Right ventricle myocardium superior (tissue), 1 donor: Measurements from ENCODE around the gene FAM210A. TPM values are rescaled to one million over a fixed set of nuclear protein-coding genes. Genes with fewer than 3 reads are reported as not detected.
A peak's percentile ranks its signal among the peaks of the same experiment; 100 is the strongest.
"Not testable (repeated sequence)": the region's sequence is repeated elsewhere in the genome, so short reads cannot be mapped to it uniquely, and the experiment has no call there.

Experiments
- ATAC-seq: fragments of 200-7000 bp; cut with Tn5 transposase; one replicate; pipeline ENCODE4 v1.9.1; 2020; ENCODE audit warnings: mild to moderate bottlenecking; ENCODE audit not compliant: poor library complexity
- DNase-seq: peaks from one replicate; pipeline ENCODE4 v3.0.0-alpha.2; 2020
- intact Hi-C: fragments of 100-400 bp; cut with DNase I; formaldehyde crosslinking; loops from one replicate; pipeline ENCODE4 v1.11.2; 2022
- total RNA-seq: library from RNA; stranded (reverse); fragmentation: NEBNext Ultra II Directional; extraction: Animal tissue kit (Norgen Biotek cat#: 25700); gene quantifications from one replicate; pipeline ENCODE4 v1.2.1, GENCODE V29; 2021
- donor health status: DM: no; HTN: yes; CAD: no; lungs with severe emphysema.

The FAM210A gene
- total RNA-seq, 1 donor from 2014 or later, result 62.1 TPM

GRCh38 chr18:13712400-13713131, 13.8 kb downstream of the FAM210A start:
- intact Hi-C loops, result no loop called here
- no peak for DNase-seq
- peak; percentile 52 for ATAC-seq

DNA sequence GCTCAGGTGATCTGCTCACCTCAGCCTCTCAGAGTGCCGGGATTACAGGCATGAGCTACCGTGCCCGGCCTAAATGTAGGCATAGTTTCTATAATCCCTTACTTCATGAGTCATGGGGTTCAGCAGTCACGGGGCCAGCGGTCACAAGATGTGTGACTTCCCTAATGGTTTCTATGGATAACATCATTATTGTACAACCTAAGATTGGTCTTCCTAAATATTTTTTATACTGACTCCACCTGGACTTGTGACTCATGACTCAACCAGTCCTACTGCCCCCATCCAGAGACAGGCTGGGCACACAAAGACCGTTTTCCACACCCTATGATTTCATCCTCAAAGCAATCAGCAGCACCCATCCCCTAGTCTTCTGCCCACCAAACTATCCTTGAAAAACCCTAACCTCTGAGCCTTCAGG, 15.9 kb downstream of the FAM210A start:
- no peak for ATAC-seq
- DNase-seq, result no peak
- intact Hi-C loops, result no loop called here

DNA sequence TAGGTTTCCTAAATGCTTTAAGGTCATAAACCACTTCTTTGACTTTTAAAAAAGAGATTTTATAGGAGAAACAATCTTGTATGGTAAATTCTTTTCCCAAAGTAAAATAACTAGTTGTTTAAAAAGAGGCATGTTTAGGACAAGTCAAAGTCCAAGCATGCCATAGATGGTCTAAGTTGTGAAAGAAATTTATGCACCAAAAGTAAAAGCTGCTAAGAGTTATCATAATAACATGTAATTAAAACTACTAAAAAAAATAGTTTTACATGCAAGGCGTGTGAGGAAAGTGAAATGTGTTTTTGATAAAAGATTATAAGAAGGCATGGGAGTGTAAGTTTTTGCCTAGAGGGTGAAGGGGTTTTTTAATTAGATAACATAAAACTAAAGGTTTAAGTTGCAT, 22.5 kb downstream of the FAM210A start:
- intact Hi-C loops, result no loop called here
- DNase-seq (no peak), ATAC-seq (no peak)

DNA sequence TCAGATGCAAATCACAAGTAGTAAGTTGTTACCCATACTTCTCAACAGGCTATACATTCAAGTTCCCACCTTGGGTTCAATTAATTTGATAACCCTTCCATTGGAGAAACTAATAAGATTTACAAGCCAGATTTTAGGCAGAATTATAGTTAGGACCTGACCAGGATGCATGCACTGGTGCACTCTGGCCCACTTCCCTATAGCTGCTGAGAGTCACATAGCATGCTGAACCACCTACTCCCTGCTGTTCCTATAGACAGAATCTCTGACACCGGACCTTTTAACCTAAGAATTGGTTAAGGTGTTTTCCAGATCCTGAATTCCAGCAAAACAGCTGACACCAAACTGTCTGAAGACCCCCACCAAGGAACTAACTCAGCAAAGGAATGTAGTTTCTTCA, 26.2 kb downstream of the FAM210A start:
- ATAC-seq (no peak), DNase-seq (no peak)
- intact Hi-C loops, result no loop called here

DNA sequence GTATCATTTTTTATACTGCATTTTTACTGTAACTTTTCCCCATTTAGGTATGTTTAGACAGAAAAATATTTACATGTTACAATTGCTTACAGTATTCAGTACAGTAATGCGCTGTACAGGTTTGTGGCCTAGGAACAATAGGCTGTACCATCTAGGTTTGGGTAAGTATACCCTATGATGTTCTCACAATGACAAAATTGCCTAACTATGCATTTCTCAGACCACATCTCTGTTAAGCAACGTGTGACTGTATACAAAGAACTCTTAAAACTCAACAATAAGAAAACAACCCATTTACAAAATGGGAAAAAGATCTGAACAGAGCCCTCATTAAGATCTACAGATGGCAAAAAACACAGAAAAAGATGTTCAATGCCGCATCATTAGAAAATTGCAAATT, 29.4 kb downstream of the FAM210A start:
- DNase-seq, result no peak
- no peak for ATAC-seq
- intact Hi-C loops, result no loop called here

- intact Hi-C loops, ATAC-seq: not testable (repeated sequence)
These were observed 31.0 kb downstream of the FAM210A start for GRCh38 chr18:13695337-13695736.

DNA sequence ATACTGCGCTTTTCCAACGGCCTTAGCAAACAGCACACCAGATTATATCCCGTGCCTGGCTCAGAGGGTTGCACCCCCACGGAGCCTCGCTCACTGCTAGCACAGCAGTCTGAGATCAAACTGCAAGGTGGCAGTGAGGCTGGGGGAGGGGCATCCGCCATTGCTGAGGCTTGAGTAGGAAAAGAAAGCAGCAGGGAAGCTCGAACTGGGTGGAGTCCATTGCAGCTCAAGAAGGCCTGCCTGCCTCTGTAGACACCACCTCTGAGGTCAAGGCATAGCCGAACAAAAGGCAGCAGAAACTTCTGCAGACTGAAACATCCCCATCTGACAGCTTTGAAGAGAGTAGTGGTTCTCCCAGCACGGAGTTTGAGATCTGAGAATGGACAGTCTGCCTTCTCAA, 36.3 kb downstream of the FAM210A start:
- DNase-seq, ATAC-seq, intact Hi-C loops: not testable (repeated sequence)

More at GRCh38 chr18:13695337-13695736, 31.0 kb downstream of the FAM210A start:
- not testable (repeated sequence) for DNase-seq

DNA sequence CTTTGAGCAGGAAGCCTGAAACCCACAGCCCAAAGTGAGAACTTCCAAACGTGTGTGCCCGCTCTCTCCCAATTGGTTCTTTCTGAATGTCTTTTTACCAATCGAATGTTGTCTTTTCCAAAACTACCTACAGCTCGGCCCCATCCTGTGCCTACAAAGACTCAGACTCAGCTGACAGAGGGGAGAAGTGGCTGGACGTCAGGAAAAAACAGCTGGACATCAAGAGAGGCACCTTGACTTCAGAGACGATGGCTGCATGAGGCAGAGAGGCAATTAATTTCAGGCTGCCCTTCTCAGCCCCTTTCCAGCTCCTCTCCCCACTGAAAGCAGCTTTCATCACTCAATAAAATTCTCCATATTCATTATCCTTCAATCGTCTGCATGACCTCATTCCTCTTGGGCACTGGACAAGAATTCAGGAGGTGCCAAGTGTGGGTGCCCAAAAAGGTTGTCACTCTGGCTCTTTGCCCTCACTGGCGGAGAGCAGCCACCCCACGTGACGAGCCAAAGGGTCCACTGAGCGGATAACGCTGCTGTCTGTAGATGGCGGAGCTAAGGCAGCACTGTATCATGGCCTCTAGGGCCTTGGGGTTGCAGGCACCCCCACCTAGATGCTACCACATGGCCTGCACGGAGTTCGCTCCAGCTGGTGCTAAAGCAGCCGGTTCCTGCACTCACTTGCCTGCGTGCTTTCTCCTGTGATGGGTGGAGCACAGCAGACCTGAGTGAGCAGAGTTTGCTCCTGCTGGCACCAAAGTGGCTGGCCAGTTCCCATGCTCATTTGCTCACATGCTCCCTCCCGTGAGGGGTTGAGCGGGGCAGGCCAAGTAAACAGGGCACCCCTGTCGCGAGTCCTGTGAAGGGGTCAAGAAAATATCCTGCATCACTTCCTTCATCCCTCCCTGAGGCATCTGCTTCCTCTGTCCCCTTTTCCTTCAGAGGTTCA, 37.9 kb downstream of the FAM210A start:
- DNase-seq (peak; percentile 67), ATAC-seq (peak; percentile 91)
- intact Hi-C loops, result no loop called here

GRCh38 chr18:13684546-13684945, 41.8 kb downstream of the FAM210A start:
- no peak for DNase-seq
- no peak for ATAC-seq

GRCh38 chr18:13681701-13682100, 44.7 kb downstream of the FAM210A start:
- DNase-seq (no peak), ATAC-seq (no peak)
- intact Hi-C loops, result no loop called here

More at GRCh38 chr18:13684546-13684945, 41.8 kb downstream of the FAM210A start:
- intact Hi-C loops, result no loop called here

DNA sequence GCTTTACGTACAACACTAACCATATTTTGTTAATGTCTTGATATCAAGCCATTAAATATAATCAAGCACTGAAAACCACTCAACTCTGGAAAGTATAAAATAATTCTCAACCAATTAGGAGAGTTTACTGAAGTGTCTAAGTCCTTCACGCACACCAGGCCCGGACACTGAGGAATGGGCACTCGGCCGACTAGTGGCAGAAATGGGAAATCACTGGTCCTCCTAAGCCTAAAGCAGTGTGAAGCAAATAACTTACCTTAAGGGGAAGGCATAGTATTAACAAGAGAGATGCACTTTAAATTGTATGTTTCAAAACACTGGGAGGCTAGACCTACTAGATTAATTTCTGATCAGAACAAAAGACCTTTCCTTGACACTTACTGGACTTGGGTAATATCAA, 45.7 kb downstream of the FAM210A start:
- ATAC-seq (peak; percentile 59), DNase-seq (peak; percentile 56)
- intact Hi-C loops, result no loop called here

- intact Hi-C loops, ATAC-seq, DNase-seq: not testable (repeated sequence)
These were observed 49.0 kb downstream of the FAM210A start for GRCh38 chr18:13677350-13677749.

- intact Hi-C loops, result no loop called here
- DNase-seq, result no peak
- no peak for ATAC-seq
These were observed 49.9 kb downstream of the FAM210A start for GRCh38 chr18:13676471-13676870.

- ATAC-seq, result no peak
- intact Hi-C loops, result no loop called here
- no peak for DNase-seq
These were observed 53.7 kb downstream of the FAM210A start for GRCh38 chr18:13672657-13673056.

DNA sequence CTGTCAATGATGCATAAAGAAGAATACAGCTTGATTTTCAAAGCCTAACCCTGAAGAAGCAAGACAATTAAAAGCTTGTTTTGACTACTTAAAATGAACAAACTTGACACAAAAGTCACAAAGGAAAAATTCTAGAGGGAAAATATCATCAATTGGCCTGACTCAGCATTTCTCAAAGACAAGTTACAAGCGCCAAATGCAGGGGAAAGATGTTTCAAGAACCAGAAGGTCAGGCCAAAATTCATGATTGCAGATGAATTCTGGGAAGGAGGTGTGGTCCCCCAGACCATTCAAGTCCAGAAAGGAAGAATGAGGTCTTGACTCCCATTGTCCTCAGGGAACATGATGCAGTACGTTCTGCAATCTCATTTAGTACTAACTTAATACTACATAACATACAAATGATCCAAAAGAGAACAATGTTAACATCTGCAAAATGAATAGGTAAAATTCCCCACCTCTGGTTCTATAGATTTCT, 64.5 kb downstream of the FAM210A start:
- intact Hi-C loops, result no loop called here
- ATAC-seq (no peak), DNase-seq (no peak)

DNA sequence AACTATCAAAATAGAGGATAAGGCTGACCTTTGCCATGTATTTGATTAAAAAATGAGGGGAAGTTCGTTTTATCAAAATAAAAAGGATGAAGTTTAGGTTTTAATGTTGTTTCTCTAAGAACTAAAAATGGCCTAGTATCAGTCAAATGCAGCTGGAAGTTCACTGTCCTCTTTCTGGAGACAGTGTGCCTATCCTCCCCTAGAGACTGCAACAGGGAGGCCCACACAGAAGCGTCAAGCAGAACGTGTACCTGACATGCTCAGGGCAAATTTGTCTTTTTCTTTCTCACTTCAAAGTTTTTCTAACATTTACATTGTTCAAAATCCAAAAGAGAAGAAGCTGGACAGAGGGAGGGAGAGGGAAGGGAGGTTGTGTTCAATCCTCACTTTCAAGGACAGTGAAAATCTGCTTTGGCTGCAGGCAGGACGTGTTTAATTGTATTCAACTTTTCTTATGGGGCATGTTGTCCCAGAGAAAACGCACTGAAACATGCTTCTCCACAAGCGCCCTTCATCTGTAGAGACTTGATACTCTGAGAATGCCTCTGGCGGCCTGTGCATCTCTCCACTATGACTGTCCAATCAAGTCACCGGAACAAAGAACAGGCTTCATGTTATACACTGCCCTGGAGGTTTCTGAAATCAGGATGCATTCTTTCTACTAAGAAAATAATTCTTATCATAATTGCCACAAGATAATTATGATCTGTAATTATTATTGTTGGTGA, 65.1 kb downstream of the FAM210A start:
- no peak for DNase-seq
- peak; percentile 30 for ATAC-seq
- intact Hi-C loops, result no loop called here

DNA sequence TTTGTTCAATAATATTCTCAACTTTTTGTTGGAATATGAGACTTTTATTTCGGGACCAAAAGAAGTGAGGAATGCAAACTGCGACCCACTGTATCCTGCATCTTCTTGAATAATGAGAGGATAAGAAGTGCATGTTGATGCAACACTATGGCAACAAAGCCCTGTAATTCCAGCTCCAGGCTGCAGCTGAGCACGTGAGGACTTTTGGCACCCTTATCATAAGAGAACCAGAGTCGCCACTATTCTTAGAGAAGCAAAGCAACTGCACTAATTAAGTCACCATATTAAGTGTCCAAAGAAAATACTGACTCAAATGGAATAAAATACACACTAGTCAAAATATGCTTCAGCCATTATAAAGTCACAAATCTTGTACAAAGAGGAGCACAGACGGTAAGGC, 65.8 kb downstream of the FAM210A start:
- intact Hi-C loops, result no loop called here
- DNase-seq (no peak), ATAC-seq (peak; percentile 90)

DNA sequence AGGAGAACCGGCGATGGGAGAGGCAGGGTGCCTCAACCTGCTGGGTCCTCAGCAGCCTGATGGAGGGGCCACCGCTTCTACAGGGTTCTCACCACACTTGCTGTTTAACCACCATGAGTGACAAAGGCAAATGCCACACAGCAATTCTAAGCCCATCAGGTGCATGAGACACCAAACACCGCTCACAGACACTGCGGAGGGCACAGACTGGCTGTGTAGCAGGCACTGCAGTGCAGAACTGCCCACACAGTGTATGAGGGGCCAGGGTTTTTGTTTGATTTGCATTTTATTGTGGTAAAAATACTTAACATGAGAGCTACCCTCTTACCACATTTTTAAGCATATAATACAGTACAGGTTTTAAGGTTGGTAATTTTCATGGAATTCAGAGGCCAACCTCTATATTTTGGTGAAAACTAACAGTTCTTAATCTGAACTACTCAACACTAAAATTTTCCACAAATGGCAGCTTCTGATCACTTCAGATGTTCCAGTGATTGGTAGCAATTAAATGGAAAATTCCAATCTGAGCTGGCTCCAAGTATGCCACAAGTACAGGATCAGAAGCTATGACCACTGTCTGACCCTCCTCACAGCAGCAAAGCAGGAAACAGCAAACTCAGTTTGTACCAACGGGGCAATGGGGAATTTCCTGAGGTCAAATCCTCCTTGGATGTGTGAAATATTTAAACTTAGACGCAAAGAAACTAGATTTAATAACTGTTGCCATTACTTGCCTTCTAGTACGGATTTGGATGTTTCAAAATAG, 67.7 kb downstream of the FAM210A start:
- DNase-seq, result no peak
- intact Hi-C loops, result no loop called here
- ATAC-seq, result no peak
